SH-SY5Y (cell line): ENCODE results near the gene TYK2.

Source experiments
- GATA2 ChIP-seq: IDR thresholded peaks from 2 replicates; pipeline ENCODE4 v1.6.1; 2011; ENCODE audit warnings: mild to moderate bottlenecking, low read depth, low read length
- GATA3 ChIP-seq: IDR thresholded peaks from 2 replicates; pipeline ENCODE4 v1.6.1; 2011; ENCODE audit warnings: low read depth, mild to moderate bottlenecking, low read length, moderate library complexity

DNA sequence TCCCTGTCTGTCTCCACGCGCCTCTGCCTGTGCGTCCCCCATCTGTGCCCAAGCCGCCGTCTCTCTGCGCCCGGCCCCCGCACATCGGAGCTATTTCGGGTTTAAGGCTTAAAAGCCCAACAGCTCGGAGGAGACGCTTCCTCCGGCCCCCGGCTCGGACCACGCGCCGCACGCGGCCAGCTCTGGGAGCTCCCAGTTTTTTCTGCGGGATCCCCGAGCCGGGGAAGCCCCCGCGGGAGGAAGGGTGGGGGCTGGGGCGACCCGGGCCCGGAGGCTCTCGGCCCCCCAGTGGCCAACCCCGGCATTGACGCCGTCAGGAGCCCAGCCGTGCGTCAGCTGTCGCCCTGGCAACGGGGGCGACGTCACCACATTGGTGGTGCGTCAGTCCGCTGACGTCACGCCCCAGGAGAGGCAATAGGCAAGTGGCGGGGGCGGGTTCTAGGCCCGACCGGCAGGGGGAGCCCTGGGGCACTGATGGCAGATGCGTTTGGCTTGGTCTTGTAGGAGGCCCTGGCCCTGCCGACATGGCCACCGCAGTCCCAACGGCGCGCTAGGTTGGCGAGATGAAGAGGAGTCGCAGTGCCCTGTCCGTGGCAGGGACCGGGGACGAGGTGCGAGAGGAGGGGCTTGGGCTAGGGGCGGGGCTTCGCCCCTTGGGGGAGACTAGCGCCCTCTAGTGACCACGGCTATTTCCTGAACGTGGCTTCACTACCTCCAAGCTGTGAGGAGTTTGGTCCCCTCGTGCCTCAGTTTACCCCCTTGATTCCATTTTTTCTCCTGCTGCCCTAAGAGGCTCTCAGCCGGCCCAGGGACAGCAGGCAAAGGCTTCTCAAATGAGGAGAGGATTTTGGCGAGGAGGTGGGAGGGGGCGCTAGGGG, 36.2 kb upstream of the TYK2 start:
- TF ChIP-seq GATA2 = no peak
- TF ChIP-seq GATA3 = no peak
